MM.1S (cell line): ENCODE data around the gene ALDH3A1.

Experiments used
- DNase-seq: peaks from one replicate; pipeline ENCODE4 v3.0.0-alpha.2; 2015
- H2AFZ ChIP-seq: fragments of 300-600 bp; sonication (generic); 2 replicates; pipeline ENCODE4 v1.6.0; 2016; ENCODE audit warnings: antibody characterized with exemption, low read length
- H3F3A ChIP-seq: fragments of 300-600 bp; sonication (generic); 2 replicates; pipeline ENCODE4 v1.6.1; 2016; ENCODE audit warnings: mild to moderate bottlenecking, antibody characterized with exemption, low read length, moderate library complexity, mixed read lengths; ENCODE audit not compliant: insufficient read depth
- H3K27ac ChIP-seq: fragments of 300-600 bp; sonication (generic); 2 replicates; pipeline ENCODE4 v1.5.1; 2016; ENCODE audit warnings: mild to moderate bottlenecking, low read length
- H3K27me3 ChIP-seq: fragments of 300-600 bp; sonication (generic); replicated peaks from 2 replicates; pipeline ENCODE4 v1.6.0; 2016; ENCODE audit warnings: low read length; ENCODE audit not compliant: insufficient read depth
- H3K36me3 ChIP-seq: fragments of 300-600 bp; sonication (generic); replicated peaks from 2 replicates; pipeline ENCODE4 v1.6.1; 2016; ENCODE audit warnings: mild to moderate bottlenecking, low read length, mixed read lengths; ENCODE audit not compliant: insufficient read depth
- H3K4me1 ChIP-seq: fragments of 300-600 bp; sonication (generic); 2 replicates; pipeline ENCODE4 v1.6.1; 2016; ENCODE audit warnings: low read length, mixed read lengths
- H3K4me2 ChIP-seq: fragments of 300-600 bp; sonication (generic); 2 replicates; pipeline ENCODE4 v1.6.0; 2016; ENCODE audit warnings: low read depth, low read length
- H3K4me3 ChIP-seq: fragments of 300-600 bp; sonication (generic); 2 replicates; pipeline ENCODE4 v1.5.1; 2016; ENCODE audit warnings: low read length, mixed read lengths
- H3K79me2 ChIP-seq: fragments of 300-600 bp; sonication (generic); 2 replicates; pipeline ENCODE4 v1.6.1; 2016; ENCODE audit warnings: mixed run types, low read length, mixed read lengths
- H3K9ac ChIP-seq: fragments of 300-600 bp; sonication (generic); 2 replicates; pipeline ENCODE4 v1.6.1; 2016; ENCODE audit warnings: low read length, mixed read lengths
- H3K9me2 ChIP-seq: fragments of 300-600 bp; sonication (generic); replicated peaks from 2 replicates; pipeline ENCODE4 v1.6.1; 2016; ENCODE audit warnings: mild to moderate bottlenecking, low read length, mixed read lengths; ENCODE audit not compliant: insufficient read depth
- H3K9me3 ChIP-seq: fragments of 300-600 bp; sonication (generic); replicated peaks from 2 replicates; pipeline ENCODE4 v1.6.1; 2016; ENCODE audit warnings: mild to moderate bottlenecking, low read length, mixed read lengths; ENCODE audit not compliant: insufficient read depth
- H4K20me1 ChIP-seq: fragments of 300-600 bp; sonication (generic); 2 replicates; pipeline ENCODE4 v1.6.1; 2016; ENCODE audit warnings: mild to moderate bottlenecking, low read length, moderate library complexity, mixed read lengths; ENCODE audit not compliant: insufficient read depth
- CTCF ChIP-seq: fragments of 300-600 bp; sonication (generic); IDR thresholded peaks from 2 replicates; pipeline ENCODE4 v1.5.1; 2016; ENCODE audit warnings: antibody characterized with exemption, low read length, mixed read lengths
- EZH2 ChIP-seq: fragments of 300-600 bp; sonication (generic); optimal IDR thresholded peaks from 2 replicates; pipeline ENCODE3; 2017; ENCODE audit warnings: low read depth, mild to moderate bottlenecking, antibody characterized with exemption, low read length, mixed read lengths
- EZH2phosphoT487 ChIP-seq: fragments of 300-600 bp; sonication (generic); IDR thresholded peaks from 2 replicates; pipeline ENCODE4 v1.6.1; 2018; ENCODE audit warnings: antibody characterized with exemption, low read length

The ALDH3A1 gene

GRCh38 chr17:19720631-19721426 lies 27.3 kb downstream of the ALDH3A1 start:
- no peak overlapping the region for H3K9ac ChIP-seq
- H3F3A ChIP-seq, result no peaks in the 10 kb centered on the region
- no peaks in the 10 kb centered on the region for H4K20me1 ChIP-seq
- H3K27ac ChIP-seq, result no peak overlapping the region
- no peaks in the 10 kb centered on the region for H3K79me2 ChIP-seq
- no peak for DNase-seq
- no peak overlapping the region for H3K4me3 ChIP-seq
- H3K27me3 ChIP-seq, result no peaks in the 10 kb centered on the region
- no peaks in the 10 kb centered on the region for H3K9me3 ChIP-seq
- H3K4me2 ChIP-seq, result no peak overlapping the region
- no peaks in the 10 kb centered on the region for H3K9me2 ChIP-seq
- no peaks in the 10 kb centered on the region for H3K36me3 ChIP-seq
- TF ChIP-seq EZH2, result no peak
- TF ChIP-seq EZH2phosphoT487, result no peak
- TF ChIP-seq CTCF, result no peak
- H3K4me1 ChIP-seq, result peaks cover 5% of the 10 kb centered on the region
- no peak overlapping the region for H2AFZ ChIP-seq

- Histone ChIP-seq H3K9me3 (no peaks in the 10 kb centered on the region), H3K9ac (no peak overlapping the region), H4K20me1 (no peaks in the 10 kb centered on the region), H3K4me3 (no peak overlapping the region), H3K79me2 (no peaks in the 10 kb centered on the region), H3K36me3 (no peaks in the 10 kb centered on the region), H3K4me1 (peaks cover 5% of the 10 kb centered on the region), H3K4me2 (no peak overlapping the region), H3K9me2 (no peaks in the 10 kb centered on the region), H2AFZ (no peak overlapping the region), H3K27me3 (no peaks in the 10 kb centered on the region), H3F3A (no peaks in the 10 kb centered on the region), H3K27ac (no peak overlapping the region)
- TF ChIP-seq EZH2phosphoT487 (no peak), EZH2 (no peak), CTCF (no peak)
- DNase-seq, result no peak
Observed at GRCh38 chr17:19720210-19720475, 28.0 kb downstream of the ALDH3A1 start.

GRCh38 chr17:19719355-19720209 lies 28.5 kb downstream of the ALDH3A1 start:
- H3K27ac ChIP-seq, result no peak overlapping the region
- TF ChIP-seq CTCF, result no peak
- no peak for TF ChIP-seq EZH2phosphoT487
- TF ChIP-seq EZH2, result no peak
- DNase-seq, result no peak
- no peak overlapping the region for H3K4me2 ChIP-seq
- no peaks in the 10 kb centered on the region for H3K36me3 ChIP-seq
- no peaks in the 10 kb centered on the region for H3K9me3 ChIP-seq
- H3K79me2 ChIP-seq, result no peaks in the 10 kb centered on the region
- H4K20me1 ChIP-seq, result no peaks in the 10 kb centered on the region
- no peak overlapping the region for H2AFZ ChIP-seq
- no peaks in the 10 kb centered on the region for H3K27me3 ChIP-seq
- H3F3A ChIP-seq, result no peaks in the 10 kb centered on the region
- H3K4me1 ChIP-seq, result peaks cover 5% of the 10 kb centered on the region
- H3K4me3 ChIP-seq, result no peak overlapping the region
- no peak overlapping the region for H3K9ac ChIP-seq
- H3K9me2 ChIP-seq, result no peaks in the 10 kb centered on the region
